PFSK-1 (cell line): ENCODE results near the gene ARSK.

ENCODE experiments used
- POLR2AphosphoS5 ChIP-seq: IDR thresholded peaks from 2 replicates; pipeline ENCODE4 v1.6.1; 2012; ENCODE audit warnings: low read depth, mild to moderate bottlenecking, control low read depth, low read length, moderate library complexity
- REST ChIP-seq, 2 experiments: IDR thresholded peaks; 2 replicates each; pipeline versions ENCODE4 v1.6.1 to v1.8.0; 2011 to 2012; ENCODE audit warnings: low read depth in 2 of 2, low read length in 2 of 2, control low read depth in 1 of 2, inconsistent platforms in 1 of 2, mild to moderate bottlenecking in 1 of 2, moderate library complexity in 1 of 2; ENCODE audit not compliant: insufficient read depth in 1 of 2
- SIN3A ChIP-seq: IDR thresholded peaks from 2 replicates; pipeline ENCODE4 v1.6.1; 2012; ENCODE audit warnings: mild to moderate bottlenecking, low read length, moderate library complexity, borderline replicate concordance; ENCODE audit not compliant: insufficient read depth
- TAF1 ChIP-seq: IDR thresholded peaks from 2 replicates; pipeline ENCODE4 v1.6.1; 2012; ENCODE audit warnings: low read length, control low read depth, borderline replicate concordance; ENCODE audit not compliant: insufficient read depth

GRCh38 chr5:95623706-95624105, 68.8 kb downstream of the ARSK start:
- no peak for TF ChIP-seq TAF1
- TF ChIP-seq REST (IDR thresholded peaks at IDR 0.05; ENCODE audit: insufficient read depth in 1 of 2, low read depth in 2 of 2, low read length in 2 of 2), result no peak
- TF ChIP-seq SIN3A, result no peak
- no peak for TF ChIP-seq POLR2AphosphoS5
